Measurements from ENCODE around the gene C13orf46. TPM values are rescaled to one million over a fixed set of nuclear protein-coding genes. Genes with fewer than 3 reads are reported as not detected.
A peak's percentile ranks its signal among the peaks of the same experiment; 100 is the strongest.

Gene C13orf46
- total and polyA plus RNA-seq, 10 of the 15 experiments (the other 5 are each of a cell fraction or from before 2014, with no cell fraction given) = 0.01 to 0.18 (median 0.09) TPM; not detected in 6

GRCh38 chr13:114013336-114013735, 39.5 kb upstream of the C13orf46 start:
- Histone ChIP-seq H3K36me3 (ENCODE audit: control insufficient read depth in 2 of 2, insufficient read depth in 2 of 2, low read length in 1 of 2) (peaks cover 0 to 7% of the 10 kb centered on the region in 2 experiments; a peak in 3 of 4 replicates), H3K9me3 (replicated peaks; ENCODE audit: control insufficient read depth, insufficient read depth, low read length) (no peaks in the 10 kb centered on the region), H3K27ac (ENCODE audit: control insufficient read depth, insufficient read depth) (no peak overlapping the region), H3K4me3 (no peak overlapping the region), H3K4me1 (ENCODE audit: control insufficient read depth, insufficient read depth, low read length) (no peaks in the 10 kb centered on the region), H3K9ac (ENCODE audit: control insufficient read depth, insufficient read depth, low read length) (no peak overlapping the region), H3K27me3 (replicated peaks in 1 of 2; ENCODE audit: control insufficient read depth in 2 of 2, insufficient read depth in 2 of 2, low read length in 1 of 2) (no peaks in the 10 kb centered on the region), H4K20me1 (ENCODE audit: control insufficient read depth, insufficient read depth) (no peaks in the 10 kb centered on the region), H2AFZ (ENCODE audit: control insufficient read depth, low read depth, low read length) (no peak overlapping the region), H3K79me2 (ENCODE audit: control insufficient read depth, insufficient read depth, low read length) (no peaks in the 10 kb centered on the region), H3K4me2 (ENCODE audit: control insufficient read depth, insufficient read depth) (no peak overlapping the region)
- POLR2A ChIA-PET = no interaction called here
- BruUV-seq (replicated peaks) = no TSS peak
- intact Hi-C loops (cut with micrococcal nuclease; ENCODE audit: unreplicated experiment) = no loop called here
- ATAC-seq = no peak
- WGBS (ENCODE audit: insufficient coverage, insufficient replicate concordance, low lambda C conversion rate, missing lambda C conversion rate) = 86% methylated on average over 4 of the region's 4 CpGs
- TF ChIP-seq SMARCA5 (IDR thresholded peaks at IDR 0.05) = no peak
- no peak for TF ChIP-seq ZSCAN29 (IDR thresholded peaks at IDR 0.05)
- TF ChIP-seq, protein P1, sequence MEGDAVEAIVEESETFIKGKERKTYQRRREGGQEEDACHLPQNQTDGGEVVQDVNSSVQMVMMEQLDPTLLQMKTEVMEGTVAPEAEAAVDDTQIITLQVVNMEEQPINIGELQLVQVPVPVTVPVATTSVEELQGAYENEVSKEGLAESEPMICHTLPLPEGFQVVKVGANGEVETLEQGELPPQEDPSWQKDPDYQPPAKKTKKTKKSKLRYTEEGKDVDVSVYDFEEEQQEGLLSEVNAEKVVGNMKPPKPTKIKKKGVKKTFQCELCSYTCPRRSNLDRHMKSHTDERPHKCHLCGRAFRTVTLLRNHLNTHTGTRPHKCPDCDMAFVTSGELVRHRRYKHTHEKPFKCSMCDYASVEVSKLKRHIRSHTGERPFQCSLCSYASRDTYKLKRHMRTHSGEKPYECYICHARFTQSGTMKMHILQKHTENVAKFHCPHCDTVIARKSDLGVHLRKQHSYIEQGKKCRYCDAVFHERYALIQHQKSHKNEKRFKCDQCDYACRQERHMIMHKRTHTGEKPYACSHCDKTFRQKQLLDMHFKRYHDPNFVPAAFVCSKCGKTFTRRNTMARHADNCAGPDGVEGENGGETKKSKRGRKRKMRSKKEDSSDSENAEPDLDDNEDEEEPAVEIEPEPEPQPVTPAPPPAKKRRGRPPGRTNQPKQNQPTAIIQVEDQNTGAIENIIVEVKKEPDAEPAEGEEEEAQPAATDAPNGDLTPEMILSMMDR (IDR thresholded peaks at IDR 0.05 in 2 of 3, conservative IDR thresholded peaks at IDR 0.05 in 1 of 3; ENCODE audit: control insufficient read depth in 2 of 3, extremely low read depth in 1 of 3, insufficient read depth in 1 of 3, low read depth in 3 of 3, low read length in 3 of 3) = no peak
- no peak for TF ChIP-seq RBBP5 (conservative IDR thresholded peaks at IDR 0.05)
- TF ChIP-seq GABPA (IDR thresholded peaks at IDR 0.05; ENCODE audit: low read depth) = no peak
- TF ChIP-seq NBN (IDR thresholded peaks at IDR 0.05) = no peak
- in situ Hi-C loops (cut with MboI) = loop anchor here (5.0 kb wide), 1 partner anchor 41 kb away; the partner anchor contains the start of gene C13orf46
- CTCF ChIA-PET = no interaction called here
- DNase-seq (ENCODE audit: low read depth, low spot score) = no peak
- FAIRE-seq = no peak
- RAD21 ChIA-PET (ENCODE audit: unreplicated experiment) = no interaction called here
- SMC1A ChIA-PET (ENCODE audit: uncharacterized antibody, unreplicated experiment) = no interaction called here

- Histone ChIP-seq H3K4me1 (ENCODE audit: control insufficient read depth, insufficient read depth, low read length) (no peaks in the 10 kb centered on the region), H2AFZ (ENCODE audit: control insufficient read depth, low read depth, low read length) (no peak overlapping the region), H4K20me1 (ENCODE audit: control insufficient read depth, insufficient read depth) (no peaks in the 10 kb centered on the region), H3K4me3 (no peak overlapping the region), H3K9me3 (replicated peaks; ENCODE audit: control insufficient read depth, insufficient read depth, low read length) (no peaks in the 10 kb centered on the region), H3K79me2 (ENCODE audit: control insufficient read depth, insufficient read depth, low read length) (no peaks in the 10 kb centered on the region), H3K27me3 (replicated peaks in 1 of 2; ENCODE audit: control insufficient read depth in 2 of 2, insufficient read depth in 2 of 2, low read length in 1 of 2) (no peaks in the 10 kb centered on the region), H3K4me2 (ENCODE audit: control insufficient read depth, insufficient read depth) (no peak overlapping the region), H3K36me3 (ENCODE audit: control insufficient read depth in 2 of 2, insufficient read depth in 2 of 2, low read length in 1 of 2) (peaks cover 0 to 7% of the 10 kb centered on the region in 2 experiments; a peak in 3 of 4 replicates), H3K27ac (ENCODE audit: control insufficient read depth, insufficient read depth) (no peak overlapping the region), H3K9ac (ENCODE audit: control insufficient read depth, insufficient read depth, low read length) (no peak overlapping the region)
- SMC1A ChIA-PET (ENCODE audit: uncharacterized antibody, unreplicated experiment) = no interaction called here
- intact Hi-C loops (cut with micrococcal nuclease; ENCODE audit: unreplicated experiment) (no loop called here), in situ Hi-C loops (cut with MboI) (loop anchor here (5.0 kb wide), 1 partner anchor 41 kb away; the partner anchor contains the start of gene C13orf46)
- DNase-seq (ENCODE audit: low read depth, low spot score) (no peak), ATAC-seq (no peak), FAIRE-seq (no peak)
- CTCF ChIA-PET = no interaction called here
- BruUV-seq (replicated peaks) = no TSS peak
- POLR2A ChIA-PET = no interaction called here
- RAD21 ChIA-PET (ENCODE audit: unreplicated experiment) = no interaction called here
- 91% methylated on average over 19 of the region's 21 CpGs for WGBS (ENCODE audit: insufficient coverage, insufficient replicate concordance, low lambda C conversion rate, missing lambda C conversion rate)
- TF ChIP-seq NBN (IDR thresholded peaks at IDR 0.05) = no peak
- TF ChIP-seq TCF12 (IDR thresholded peaks at IDR 0.05; ENCODE audit: low read depth, low read length) = no peak
- peak; percentile 16; the same call in 1 of the 2 replicates for TF ChIP-seq POLR2A (IDR thresholded peaks at IDR 0.05; ENCODE audit: low read depth, low read length)
- TF ChIP-seq ATF2 (IDR thresholded peaks at IDR 0.05; ENCODE audit: low read length) = no peak
Measured at GRCh38 chr13:114012921-114013320, 39.0 kb upstream of the C13orf46 start.
